Kidney epithelial cell (primary cell): ENCODE data around the gene C2CD4A. TPM values are rescaled to one million over a fixed set of nuclear protein-coding genes. Genes with fewer than 3 reads are reported as not detected.

ENCODE experiments used
- DNase-seq: peaks from one replicate; pipeline ENCODE4 v3.0.0-alpha.2; 2010; ENCODE audit warnings: low read depth
- H3K27me3 ChIP-seq: 2 replicates; pipeline ENCODE4 v1.6.0; 2011; ENCODE audit warnings: low read length; ENCODE audit not compliant: control insufficient read depth, insufficient read depth
- H3K36me3 ChIP-seq: 2 replicates; pipeline ENCODE4 v1.5.1; 2011; ENCODE audit warnings: low read length; ENCODE audit not compliant: control insufficient read depth, insufficient read depth
- H3K4me3 ChIP-seq: 2 replicates; pipeline ENCODE4 v1.5.1; 2011; ENCODE audit warnings: low read depth, mild to moderate bottlenecking, control low read depth, low read length
- total RNA-seq: library from RNA; depleted of rRNA; stranded (reverse); fragments of >200 nt; gene quantifications from 2 replicates; pipeline ENCODE4 v1.2.3, GENCODE V29; 2015
- TF ChIP-seq, protein P1 (sequence below): IDR thresholded peaks from 2 replicates; pipeline ENCODE4 v1.5.1; 2011; ENCODE audit warnings: mild to moderate bottlenecking, moderate library complexity, low read length, control low read depth, inconsistent platforms; ENCODE audit not compliant: insufficient read depth, poor library complexity, severe bottlenecking

C2CD4A gene
- total RNA-seq, 1 donor from 2014 or later: 0.25 TPM

GRCh38 chr15:62058327-62059028 is 8.3 kb upstream of the C2CD4A start:
- Histone ChIP-seq H3K27me3 (no peaks in the 10 kb centered on the region), H3K36me3 (no peaks in the 10 kb centered on the region), H3K4me3 (no peak overlapping the region)
- TF ChIP-seq, protein P1, sequence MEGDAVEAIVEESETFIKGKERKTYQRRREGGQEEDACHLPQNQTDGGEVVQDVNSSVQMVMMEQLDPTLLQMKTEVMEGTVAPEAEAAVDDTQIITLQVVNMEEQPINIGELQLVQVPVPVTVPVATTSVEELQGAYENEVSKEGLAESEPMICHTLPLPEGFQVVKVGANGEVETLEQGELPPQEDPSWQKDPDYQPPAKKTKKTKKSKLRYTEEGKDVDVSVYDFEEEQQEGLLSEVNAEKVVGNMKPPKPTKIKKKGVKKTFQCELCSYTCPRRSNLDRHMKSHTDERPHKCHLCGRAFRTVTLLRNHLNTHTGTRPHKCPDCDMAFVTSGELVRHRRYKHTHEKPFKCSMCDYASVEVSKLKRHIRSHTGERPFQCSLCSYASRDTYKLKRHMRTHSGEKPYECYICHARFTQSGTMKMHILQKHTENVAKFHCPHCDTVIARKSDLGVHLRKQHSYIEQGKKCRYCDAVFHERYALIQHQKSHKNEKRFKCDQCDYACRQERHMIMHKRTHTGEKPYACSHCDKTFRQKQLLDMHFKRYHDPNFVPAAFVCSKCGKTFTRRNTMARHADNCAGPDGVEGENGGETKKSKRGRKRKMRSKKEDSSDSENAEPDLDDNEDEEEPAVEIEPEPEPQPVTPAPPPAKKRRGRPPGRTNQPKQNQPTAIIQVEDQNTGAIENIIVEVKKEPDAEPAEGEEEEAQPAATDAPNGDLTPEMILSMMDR: no peak
- DNase-seq: no peak

GRCh38 chr15:62059108-62059815 is 7.5 kb upstream of the C2CD4A start:
- H3K4me3 ChIP-seq: peak overlapping the region; percentile 92
- no peaks in the 10 kb centered on the region for H3K27me3 ChIP-seq
- TF ChIP-seq, protein P1: no peak
- no peaks in the 10 kb centered on the region for H3K36me3 ChIP-seq
- DNase-seq: no peak

DNA sequence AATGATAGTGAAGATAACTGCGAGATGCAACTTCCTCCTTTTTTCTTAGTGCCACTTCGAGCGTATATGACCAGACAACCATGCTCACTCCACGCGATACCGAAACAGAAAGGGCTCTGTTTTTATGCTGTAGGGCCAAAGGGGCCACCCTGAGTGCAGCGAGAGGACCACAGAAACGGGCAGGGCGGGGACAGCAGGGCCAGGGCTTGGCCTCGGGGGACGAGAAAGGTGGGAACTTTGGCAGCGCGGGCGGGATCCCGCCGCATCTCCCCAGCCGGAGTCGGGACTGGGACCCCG is 7.0 kb upstream of the C2CD4A start:
- H3K4me3 ChIP-seq: peak overlapping the region; percentile 92
- TF ChIP-seq, protein P1: no peak
- H3K36me3 ChIP-seq: no peaks in the 10 kb centered on the region
- H3K27me3 ChIP-seq: no peaks in the 10 kb centered on the region
- DNase-seq: no peak

GRCh38 chr15:62060113-62060895 is 6.5 kb upstream of the C2CD4A start, which contains the start of gene VPS13C:
VPS13C (minus strand) TSS chr15:62060447; CDS start chr15:62060374, 73 bp downstream.
- H3K36me3 ChIP-seq: no peaks in the 10 kb centered on the region
- TF ChIP-seq, protein P1: peak; percentile 73
- peak; percentile 75 for DNase-seq
- peak within 1 kb of the TSS; percentile 92 for H3K4me3 ChIP-seq
- H3K27me3 ChIP-seq: no peaks in the 10 kb centered on the region

- H3K4me3 ChIP-seq: peak overlapping the region; percentile 92
- no peak for DNase-seq
- no peaks in the 10 kb centered on the region for H3K36me3 ChIP-seq
- H3K27me3 ChIP-seq: no peaks in the 10 kb centered on the region
- TF ChIP-seq, protein P1: no peak
Observed at GRCh38 chr15:62060896-62061280, 5.9 kb upstream of the C2CD4A start.
